ENCODE data around the gene PLCB4.

The PLCB4 gene

GRCh38 chr20:9508696-9509178 lies 439.9 kb downstream of the PLCB4 start:
- no peak for DNase-seq

DNA sequence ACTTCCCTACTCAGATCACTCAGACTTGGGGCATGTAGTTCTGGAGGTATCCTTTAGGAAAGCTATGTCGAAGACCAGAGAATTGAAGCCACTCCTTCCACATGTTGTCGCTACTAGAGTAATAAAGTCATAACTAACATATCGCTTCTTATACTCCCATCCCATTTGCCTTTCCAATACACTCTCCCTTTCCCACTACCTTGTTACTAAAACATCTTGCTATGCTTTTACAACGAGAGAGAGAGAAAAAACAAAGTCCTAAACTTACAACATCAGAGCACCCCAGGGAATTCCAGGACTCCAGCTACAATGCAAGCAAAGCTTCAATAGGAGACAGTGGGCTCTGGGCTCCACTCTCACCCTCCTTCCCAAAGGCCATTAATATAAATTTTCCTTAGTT lies 440.4 kb downstream of the PLCB4 start:
- no peak for DNase-seq

DNA sequence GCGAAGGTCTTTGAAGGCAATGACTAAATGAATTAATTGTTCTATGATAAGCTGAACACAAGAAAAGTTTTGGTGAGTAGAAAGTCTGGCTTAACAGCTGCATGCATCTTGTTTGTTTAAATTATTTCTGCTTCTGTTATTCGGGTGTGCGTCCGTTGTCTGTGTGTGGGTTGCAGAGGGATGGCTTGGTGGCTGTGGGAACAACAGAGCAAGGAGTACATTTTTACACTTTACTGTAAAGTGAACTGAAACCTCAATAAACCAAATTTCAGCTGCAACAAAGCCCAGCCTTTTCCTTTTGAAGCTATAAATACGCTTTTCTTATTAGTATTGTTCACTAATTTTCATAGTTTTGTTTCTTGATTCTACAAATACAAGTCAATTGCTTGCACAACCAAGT lies 442.0 kb downstream of the PLCB4 start:
- DNase-seq: no peak

DNA sequence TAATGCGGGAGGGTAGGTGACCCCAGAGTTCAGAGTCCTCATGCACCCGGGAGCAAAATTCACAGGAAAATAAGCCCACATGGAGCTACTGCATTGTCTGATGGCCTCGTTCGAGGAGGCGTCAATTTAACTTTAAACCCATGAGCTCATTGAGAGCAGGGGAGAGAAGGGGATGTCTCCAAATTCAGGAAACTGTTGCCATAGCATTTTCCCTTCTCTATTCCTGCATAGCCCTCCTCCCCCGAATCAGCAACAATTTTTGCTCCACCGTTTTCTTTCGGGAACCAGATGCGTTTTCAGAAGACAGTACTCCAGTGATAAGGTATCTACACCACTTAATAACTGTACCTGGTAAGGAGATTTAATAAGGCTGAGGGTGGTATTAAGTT lies 445.2 kb downstream of the PLCB4 start:
- DNase-seq: no peak

DNA sequence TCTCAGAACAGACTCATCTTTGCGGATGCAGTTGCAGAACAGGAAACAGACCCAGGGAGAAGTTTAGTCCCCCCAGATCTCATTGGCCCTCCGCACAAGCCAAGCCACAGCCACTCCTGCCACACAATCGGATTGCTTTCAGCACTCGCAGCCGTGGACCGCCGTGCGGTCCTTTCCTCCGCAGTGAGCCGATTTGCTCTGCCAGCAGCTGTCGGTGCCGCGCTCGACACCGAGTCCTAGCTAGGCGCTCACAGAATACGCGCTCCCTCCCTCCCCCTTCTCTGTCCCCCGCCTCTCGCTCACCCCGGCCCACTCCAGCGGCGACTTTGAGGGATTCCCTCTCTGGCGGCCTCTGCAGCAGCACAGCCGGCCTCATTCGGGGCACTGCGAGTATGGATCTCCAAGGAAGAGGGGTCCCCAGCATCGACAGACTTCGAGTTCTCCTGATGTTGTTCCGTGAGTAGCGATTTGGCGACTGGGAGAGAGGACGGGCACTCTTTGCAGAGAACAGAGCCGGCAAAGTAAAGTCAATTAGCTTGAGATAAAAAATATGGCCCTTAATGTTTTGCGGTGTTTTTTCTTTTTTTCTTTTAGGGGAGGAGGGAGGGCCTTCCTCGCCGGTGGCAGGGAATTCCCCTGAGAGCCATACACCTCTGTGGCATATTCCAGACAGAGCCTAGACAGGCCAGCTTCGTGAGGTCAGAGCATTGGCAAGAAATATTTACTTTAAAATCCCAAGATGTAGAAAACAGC lies 445.8 kb downstream of the PLCB4 start, which contains the start of gene LAMP5:
TSS of gene LAMP5 (plus strand) at position 130 of the 753 bp plus-strand sequence. CDS start at position 393, 263 bp downstream.
- DNase-seq: no peak

GRCh38 chr20:9515214-9515585 lies 446.3 kb downstream of the PLCB4 start:
- DNase-seq: no peak

GRCh38 chr20:9515741-9516233 lies 446.9 kb downstream of the PLCB4 start:
- no peak for DNase-seq

- DNase-seq: no peak
Observed at GRCh38 chr20:9516234-9516871, 447.5 kb downstream of the PLCB4 start.

DNA sequence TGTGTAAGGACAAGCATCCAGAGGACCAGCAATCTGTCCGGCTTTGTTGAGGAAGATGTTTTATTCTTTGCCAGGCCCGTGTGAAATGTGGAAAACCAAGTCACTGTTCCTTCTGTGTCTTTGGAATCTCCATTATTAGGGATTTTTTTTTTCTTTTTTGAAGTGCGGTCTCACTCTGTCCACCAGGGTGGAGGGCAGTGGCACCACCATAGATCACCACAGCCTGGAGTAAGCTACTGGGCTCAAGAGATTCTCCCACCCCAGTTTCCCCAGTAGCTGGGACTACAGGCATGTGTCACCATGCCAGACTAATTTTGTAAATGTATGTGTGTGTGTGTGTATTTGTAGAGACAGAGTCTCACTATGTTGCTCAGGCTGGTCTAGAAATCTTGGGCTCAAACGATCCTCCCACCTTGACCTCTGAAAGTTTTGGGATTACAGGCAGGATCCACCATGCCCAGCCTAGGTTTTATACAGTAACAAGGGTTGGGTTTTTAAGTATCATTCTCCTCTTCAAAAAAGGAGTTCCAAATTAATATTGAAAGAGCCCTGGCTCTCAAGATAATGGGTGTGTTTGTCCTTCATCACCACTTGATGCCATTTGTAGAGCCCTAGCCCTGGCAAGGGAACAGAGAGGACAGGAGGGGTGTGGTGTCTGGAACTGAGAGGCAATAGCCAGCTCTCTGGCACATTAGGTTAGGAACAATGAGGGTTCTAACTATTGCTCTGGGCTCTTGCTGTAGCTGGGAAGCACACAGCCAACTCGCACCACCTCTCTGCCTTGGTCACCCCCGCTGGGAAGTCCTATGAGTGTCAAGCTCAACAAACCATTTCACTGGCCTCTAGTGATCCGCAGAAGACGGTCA lies 448.6 kb downstream of the PLCB4 start:
- DNase-seq: no peak

DNA sequence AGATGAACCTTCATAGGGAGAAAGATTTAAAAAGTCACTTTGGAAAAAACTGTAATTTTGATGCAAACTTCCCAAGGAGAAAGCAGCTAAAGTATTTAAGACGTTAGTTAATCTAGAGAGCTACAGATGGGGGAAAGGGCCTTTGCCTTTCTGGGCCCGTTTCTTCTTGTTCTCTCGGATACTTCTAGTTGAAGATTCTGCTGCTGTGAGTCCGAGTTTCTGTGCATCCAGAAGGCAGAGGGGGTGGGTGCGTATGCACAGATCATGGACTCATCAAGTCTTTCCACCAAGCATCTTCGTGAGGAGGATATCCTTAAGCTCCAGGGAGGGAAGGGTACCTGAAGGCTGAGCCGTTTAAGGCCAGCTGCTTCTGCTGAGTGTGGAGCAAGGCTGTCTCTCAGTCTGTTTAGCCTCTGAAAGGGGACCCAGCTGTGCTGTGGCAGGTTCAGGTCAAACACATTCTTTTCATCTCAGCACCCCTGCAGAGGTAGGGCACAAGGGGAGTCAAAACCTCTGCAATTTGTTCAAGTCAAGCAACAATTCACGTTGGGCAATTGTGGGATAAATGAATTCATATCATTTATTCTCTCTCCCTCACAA lies 449.8 kb downstream of the PLCB4 start:
- DNase-seq: no peak

- DNase-seq: no peak
Observed at GRCh38 chr20:9520086-9520485, 451.2 kb downstream of the PLCB4 start.

DNA sequence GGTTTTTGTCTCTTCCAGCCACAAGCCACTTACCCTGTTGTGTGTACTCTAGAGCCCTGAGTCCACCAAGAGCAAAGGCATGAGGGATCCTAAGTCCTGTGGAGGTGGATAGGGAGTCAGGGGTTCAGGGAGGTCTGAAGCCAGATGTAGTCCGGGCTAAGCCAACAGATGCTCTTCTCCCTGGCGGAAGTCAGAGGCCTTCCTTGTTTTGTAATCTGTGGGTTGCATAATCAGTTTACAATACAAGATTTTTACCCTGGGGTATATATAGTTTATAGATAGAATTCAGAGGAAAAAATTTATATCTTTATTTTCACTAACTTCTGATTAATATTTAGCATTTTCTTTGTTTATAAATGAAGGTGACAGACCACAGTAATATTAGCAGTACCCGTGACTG lies 454.7 kb downstream of the PLCB4 start:
- DNase-seq: no peak
